ENCODE measurements around the gene TNFAIP2. TPM values are rescaled to one million over a fixed set of nuclear protein-coding genes. Genes with fewer than 3 reads are reported as not detected.

The TNFAIP2 gene
- total RNA-seq, 1 donor from 2014 or later = 4.3 TPM

GRCh38 chr14:103101257-103101962 is 21.9 kb upstream of the TNFAIP2 start:
- TF ChIP-seq CTCF (IDR thresholded peaks at IDR 0.05; ENCODE audit: partially characterized antibody, unreplicated experiment) = no peak
- H3K4me3 Mint-ChIP-seq (ENCODE audit: unreplicated experiment) = no peak overlapping the region
- no peak overlapping the region for H3K27ac Mint-ChIP-seq (ENCODE audit: unreplicated experiment)

GRCh38 chr14:103101963-103102688 is 21.1 kb upstream of the TNFAIP2 start:
- Mint-ChIP-seq H3K4me3 (ENCODE audit: unreplicated experiment) (no peak overlapping the region), H3K27me3 (ENCODE audit: unreplicated experiment) (peaks cover 13% of the 10 kb centered on the region), H3K36me3 (ENCODE audit: unreplicated experiment) (no peaks in the 10 kb centered on the region), H3K27ac (ENCODE audit: unreplicated experiment) (no peak overlapping the region), H3K4me1 (ENCODE audit: low read depth, unreplicated experiment) (peaks cover 7% of the 10 kb centered on the region), H3K9me3 (ENCODE audit: unreplicated experiment) (peaks cover 6% of the 10 kb centered on the region)
- TF ChIP-seq CTCF (IDR thresholded peaks at IDR 0.05; ENCODE audit: partially characterized antibody, unreplicated experiment) = no peak
- DNase-seq = no peak

More at GRCh38 chr14:103101257-103101962, 21.9 kb upstream of the TNFAIP2 start:
- Mint-ChIP-seq H3K4me1 (ENCODE audit: low read depth, unreplicated experiment) (peaks cover 7% of the 10 kb centered on the region), H3K27me3 (ENCODE audit: unreplicated experiment) (peaks cover 13% of the 10 kb centered on the region), H3K36me3 (ENCODE audit: unreplicated experiment) (no peaks in the 10 kb centered on the region), H3K9me3 (ENCODE audit: unreplicated experiment) (peaks cover 6% of the 10 kb centered on the region)
- no peak for DNase-seq

- Mint-ChIP-seq H3K4me1 (ENCODE audit: low read depth, unreplicated experiment) (peaks cover 7% of the 10 kb centered on the region), H3K36me3 (ENCODE audit: unreplicated experiment) (no peaks in the 10 kb centered on the region), H3K4me3 (ENCODE audit: unreplicated experiment) (no peak overlapping the region), H3K27me3 (ENCODE audit: unreplicated experiment) (peaks cover 11% of the 10 kb centered on the region), H3K27ac (ENCODE audit: unreplicated experiment) (no peak overlapping the region), H3K9me3 (ENCODE audit: unreplicated experiment) (peaks cover 6% of the 10 kb centered on the region)
- no peak for DNase-seq
- no peak for TF ChIP-seq CTCF (IDR thresholded peaks at IDR 0.05; ENCODE audit: partially characterized antibody, unreplicated experiment)
Observed at GRCh38 chr14:103102689-103103260, 20.5 kb upstream of the TNFAIP2 start.

GRCh38 chr14:103103461-103104388 is 19.5 kb upstream of the TNFAIP2 start:
- Mint-ChIP-seq H3K27ac (ENCODE audit: unreplicated experiment) (peak overlapping the region; percentile 55), H3K4me3 (ENCODE audit: unreplicated experiment) (peak overlapping the region; percentile 83), H3K27me3 (ENCODE audit: unreplicated experiment) (peaks cover 11% of the 10 kb centered on the region), H3K9me3 (ENCODE audit: unreplicated experiment) (peaks cover 6% of the 10 kb centered on the region), H3K4me1 (ENCODE audit: low read depth, unreplicated experiment) (peaks cover 7% of the 10 kb centered on the region), H3K36me3 (ENCODE audit: unreplicated experiment) (no peaks in the 10 kb centered on the region)
- DNase-seq = peak; percentile 77
- TF ChIP-seq CTCF (IDR thresholded peaks at IDR 0.05; ENCODE audit: partially characterized antibody, unreplicated experiment) = peak; percentile 41
